Breast epithelium (tissue), 3 donors: ENCODE results near the gene FAM98B.

Experiments used
- CTCF ChIP-seq, 3 donors: fragments of 450-650 bp; IDR thresholded peaks; one replicate each; pipeline ENCODE4 v1.5.1; 2016 to 2017; ENCODE audit warnings: antibody characterized with exemption in 3 of 3, mild to moderate bottlenecking in 3 of 3, moderate library complexity in 3 of 3
- POLR2A ChIP-seq: fragments of 450-650 bp; IDR thresholded peaks from one replicate; pipeline ENCODE4 v1.6.1; 2016; ENCODE audit warnings: antibody characterized with exemption, mild to moderate bottlenecking, moderate library complexity
- POLR2AphosphoS5 ChIP-seq, 3 donors: sonication (generic); formaldehyde crosslinking; IDR thresholded peaks; one replicate each; pipeline ENCODE4 v1.6.1; 2017; ENCODE audit warnings: antibody characterized with exemption in 3 of 3

- TF ChIP-seq POLR2AphosphoS5 (IDR thresholded peaks at IDR 0.05) (no peak), CTCF (IDR thresholded peaks at IDR 0.05) (no peak), POLR2A (no peak)
These were observed 55.2 kb downstream of the FAM98B start for GRCh38 chr15:38509152-38509551.
